KBM-7 (cell line): Measurements from ENCODE around the gene KCNE4.
"Not testable (repeated sequence)": the region's sequence is repeated elsewhere in the genome, so short reads cannot be mapped to it uniquely, and the experiment has no call there.

Source experiments
- DNase-seq: peaks from one replicate; pipeline ENCODE4 v3.0.0-alpha.2; 2015
- in situ Hi-C: fragments of 300-500 bp; cut with MboI; formaldehyde crosslinking; loops from 2 replicates; pipeline ENCODE4 v1.14.3; 2020; ENCODE audit warnings: low sequenced_read_pairs, low pct_unique_long_range_greater_than_20kb, mixed read lengths

The KCNE4 gene

DNA sequence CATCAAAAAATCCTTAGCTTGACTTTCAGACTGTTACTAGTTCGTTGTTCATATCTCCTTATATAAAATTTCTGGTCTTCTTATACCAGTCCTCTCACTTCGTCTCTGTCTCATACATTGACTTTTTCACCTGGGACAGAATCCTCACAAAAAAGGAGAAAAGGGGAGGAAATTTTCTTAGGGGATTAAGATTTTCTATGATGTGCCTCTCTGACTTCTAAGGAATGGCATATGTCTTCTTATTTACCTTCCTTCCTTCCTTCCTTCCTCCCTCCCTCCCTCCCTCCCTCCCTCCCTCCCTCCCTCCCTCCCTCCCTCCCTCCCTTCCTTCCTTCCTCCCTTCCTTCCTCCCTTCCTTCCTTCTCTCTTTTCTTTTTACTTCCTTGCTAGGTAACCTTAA, 27.9 kb downstream of the KCNE4 start:
- no peak for DNase-seq
- in situ Hi-C loops, result no loop called here

- in situ Hi-C loops, DNase-seq: not testable (repeated sequence)
Measured at GRCh38 chr2:223080790-223081360, 28.9 kb downstream of the KCNE4 start.

DNA sequence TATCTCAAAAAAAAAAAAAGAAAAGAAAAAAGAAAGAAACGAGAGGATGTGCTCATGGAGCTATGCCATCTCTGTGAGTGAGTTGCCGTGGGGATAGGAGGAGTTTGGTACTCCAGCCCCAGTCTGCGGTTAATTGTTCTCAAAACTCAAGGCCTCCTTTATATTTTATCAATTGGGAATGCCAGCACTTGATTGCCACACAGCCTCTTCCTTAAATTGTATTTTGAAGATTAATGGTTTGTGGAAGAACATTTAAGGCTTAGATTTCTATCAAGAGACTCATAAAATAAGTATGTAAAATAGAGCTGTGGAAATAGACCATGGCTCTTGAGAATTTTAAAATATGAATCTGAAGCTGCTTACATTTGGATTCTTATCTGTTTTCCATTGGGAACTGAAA, 29.8 kb downstream of the KCNE4 start:
- in situ Hi-C loops, result no loop called here
- no peak for DNase-seq

- in situ Hi-C loops, result no loop called here
- DNase-seq, result no peak
Measured at GRCh38 chr2:223082706-223083105, 30.7 kb downstream of the KCNE4 start.

GRCh38 chr2:223083402-223084070, 31.5 kb downstream of the KCNE4 start:
- in situ Hi-C loops, result no loop called here
- no peak for DNase-seq

- in situ Hi-C loops, result no loop called here
- no peak for DNase-seq
Measured at GRCh38 chr2:223084873-223085272, 32.9 kb downstream of the KCNE4 start.

DNA sequence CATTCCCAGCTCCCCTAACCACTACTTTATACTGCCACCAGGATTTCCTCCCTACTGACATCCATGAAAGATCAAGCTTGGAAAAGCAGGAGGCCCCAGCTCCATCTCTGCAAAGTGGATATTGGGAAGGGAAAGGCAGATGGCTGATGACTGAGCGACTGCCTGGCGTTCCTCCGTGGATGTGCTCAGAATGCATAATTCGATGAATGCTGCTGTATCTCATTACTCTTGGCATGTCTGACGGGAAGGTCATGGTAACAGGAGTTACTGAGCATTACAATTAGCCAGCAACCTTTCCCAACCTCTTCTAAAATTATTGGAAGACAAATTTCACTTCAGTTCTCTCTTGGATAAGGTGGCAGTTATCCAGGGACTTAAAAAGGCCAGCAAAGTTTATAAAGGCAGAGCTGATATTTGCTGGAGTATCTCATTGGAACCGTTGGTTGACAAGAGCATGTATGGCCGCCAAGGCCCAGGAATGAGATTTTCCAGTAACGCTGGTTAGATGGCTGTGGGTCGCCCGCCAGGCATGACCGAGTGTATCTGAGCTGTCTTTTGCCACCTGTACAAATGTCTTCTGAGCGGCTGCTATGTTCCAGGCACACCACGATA, 34.5 kb downstream of the KCNE4 start:
- no peak for DNase-seq

GRCh38 chr2:223087466-223087865, 35.5 kb downstream of the KCNE4 start:
- in situ Hi-C loops, result no loop called here

More for the DNA sequence above, 34.5 kb downstream of the KCNE4 start:
- in situ Hi-C loops, result no loop called here

GRCh38 chr2:223088866-223089265, 36.9 kb downstream of the KCNE4 start:
- DNase-seq, result no peak
- in situ Hi-C loops, result no loop called here

More at GRCh38 chr2:223087466-223087865, 35.5 kb downstream of the KCNE4 start:
- DNase-seq, result no peak

DNA sequence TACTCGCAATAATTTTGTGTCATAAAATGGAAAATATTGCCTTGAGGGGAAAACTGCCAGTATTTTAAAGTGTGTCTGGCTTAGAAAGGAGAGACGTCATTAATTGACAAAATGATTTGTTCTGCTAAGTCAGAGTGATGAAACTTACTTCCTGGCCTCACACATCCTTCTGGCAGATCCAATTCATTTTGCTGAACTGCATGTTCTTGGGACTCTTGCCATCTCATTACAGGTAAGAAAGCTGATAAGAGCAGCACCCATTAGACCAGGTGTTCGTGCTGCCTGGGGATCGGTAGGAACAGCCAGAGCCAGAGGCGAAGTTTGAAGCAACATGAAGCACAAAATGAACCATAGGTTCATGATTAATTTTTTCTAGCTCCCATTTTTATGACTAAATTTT, 38.0 kb downstream of the KCNE4 start:
- in situ Hi-C loops, result no loop called here
- DNase-seq, result no peak

GRCh38 chr2:223090540-223091235, 38.7 kb downstream of the KCNE4 start:
- no peak for DNase-seq
- in situ Hi-C loops, result no loop called here

GRCh38 chr2:223092667-223093066, 40.7 kb downstream of the KCNE4 start:
- DNase-seq, result no peak
- in situ Hi-C loops, result no loop called here

DNA sequence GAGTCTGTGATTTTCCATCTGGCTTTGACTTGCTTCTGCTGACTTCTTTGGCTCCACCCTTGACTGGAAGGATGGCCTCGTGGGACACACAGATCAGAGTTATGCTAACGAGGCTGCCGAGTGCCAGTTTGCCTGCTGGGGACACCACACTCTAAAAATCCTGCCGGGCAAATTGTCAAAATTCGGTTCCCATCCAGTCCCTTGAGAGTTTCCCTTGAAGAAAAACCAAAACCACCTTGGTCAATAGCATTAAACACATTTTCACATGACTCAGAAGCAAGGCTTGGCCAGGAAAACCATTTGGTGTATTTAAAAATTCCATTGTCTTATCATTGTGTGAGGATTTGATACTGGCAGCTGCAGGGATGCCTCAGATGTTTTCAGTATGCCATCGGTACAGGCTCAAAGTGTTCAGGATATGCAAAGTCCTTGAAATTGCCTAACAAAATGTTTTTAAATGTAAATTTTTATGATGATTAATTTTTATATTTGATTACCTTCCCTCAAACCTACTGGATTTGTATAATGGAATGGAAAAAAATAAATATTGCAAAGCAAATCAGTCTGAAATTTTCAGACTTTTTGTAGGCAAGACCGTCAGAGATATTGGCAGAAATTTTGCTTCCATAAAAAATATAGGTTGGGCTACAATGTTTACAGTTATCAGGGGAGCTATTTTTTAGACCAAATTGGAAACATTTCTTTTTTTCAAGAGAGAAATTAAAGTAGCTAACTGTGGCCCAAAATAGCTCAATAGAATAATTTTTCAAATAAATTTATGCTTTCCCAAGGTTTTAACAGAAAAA, 41.6 kb downstream of the KCNE4 start:
- DNase-seq, result no peak
- in situ Hi-C loops, result no loop called here

DNA sequence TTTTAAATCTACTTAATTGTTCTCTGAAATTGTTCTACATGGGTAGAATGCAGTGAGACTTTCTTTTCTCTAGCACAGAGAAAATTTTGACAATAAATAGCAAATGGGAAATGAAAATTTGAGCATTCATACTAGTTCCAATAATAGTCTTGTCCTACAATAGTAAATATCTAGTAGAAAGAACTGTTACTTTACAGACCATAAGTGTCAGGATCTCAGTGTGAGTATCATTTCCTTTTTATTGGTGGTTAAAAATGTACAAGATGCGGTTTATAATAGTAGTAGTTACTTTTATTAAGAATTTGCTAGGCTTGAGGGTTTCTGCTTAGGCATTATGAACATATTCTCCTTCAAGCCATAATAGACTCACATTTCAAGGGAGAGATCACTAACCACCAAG, 43.2 kb downstream of the KCNE4 start:
- no peak for DNase-seq
- in situ Hi-C loops, result no loop called here

GRCh38 chr2:223096235-223096970, 44.4 kb downstream of the KCNE4 start:
- in situ Hi-C loops, result no loop called here
- no peak for DNase-seq

- in situ Hi-C loops, result no loop called here
- no peak for DNase-seq
Measured at GRCh38 chr2:223097888-223098383, 45.9 kb downstream of the KCNE4 start.

DNA sequence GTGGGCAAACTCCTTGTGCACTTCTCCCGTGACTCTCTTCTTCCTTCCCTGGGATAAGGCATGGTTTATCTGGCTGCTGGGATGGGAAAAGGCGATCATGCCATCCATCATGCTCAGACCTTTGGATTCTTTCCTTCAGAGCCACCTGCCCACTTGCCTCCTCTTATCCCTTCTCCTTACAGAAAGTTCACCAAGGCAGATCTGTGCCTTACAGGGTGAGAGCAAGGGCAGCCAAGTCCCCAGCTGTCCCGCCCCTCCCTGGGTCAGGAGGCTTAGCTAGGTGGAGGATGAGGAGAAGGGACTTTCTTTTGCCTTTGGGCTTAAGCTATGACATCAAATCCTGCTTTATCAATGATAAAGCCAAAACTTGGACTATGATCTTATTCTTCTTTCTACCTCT, 47.6 kb downstream of the KCNE4 start:
- in situ Hi-C loops, result no loop called here
- no peak for DNase-seq

DNA sequence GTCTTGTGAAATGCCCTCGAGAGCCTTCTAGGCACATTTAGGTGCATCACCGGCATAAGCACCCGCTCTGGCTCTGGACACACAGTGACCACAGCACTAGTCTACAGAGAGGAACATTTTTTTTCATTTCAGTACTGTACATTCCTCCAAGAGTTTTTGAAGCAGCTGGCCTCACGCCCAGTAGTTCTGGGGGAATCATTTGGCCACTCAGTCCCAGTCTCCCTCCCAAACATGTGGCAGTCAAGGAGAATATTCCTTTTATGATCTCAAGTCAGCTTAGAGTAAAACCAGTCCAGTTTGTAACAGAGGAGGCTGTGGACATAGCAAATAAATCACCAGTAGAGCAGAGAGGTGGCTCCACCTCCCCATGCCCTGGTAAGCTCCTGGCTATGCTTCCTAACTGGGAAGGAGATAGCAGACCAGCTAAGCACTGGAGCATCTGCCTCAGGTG, 48.1 kb downstream of the KCNE4 start:
- DNase-seq, result no peak
- in situ Hi-C loops, result no loop called here
